Measurements from ENCODE around the gene AGTPBP1.

AGTPBP1 gene

DNA sequence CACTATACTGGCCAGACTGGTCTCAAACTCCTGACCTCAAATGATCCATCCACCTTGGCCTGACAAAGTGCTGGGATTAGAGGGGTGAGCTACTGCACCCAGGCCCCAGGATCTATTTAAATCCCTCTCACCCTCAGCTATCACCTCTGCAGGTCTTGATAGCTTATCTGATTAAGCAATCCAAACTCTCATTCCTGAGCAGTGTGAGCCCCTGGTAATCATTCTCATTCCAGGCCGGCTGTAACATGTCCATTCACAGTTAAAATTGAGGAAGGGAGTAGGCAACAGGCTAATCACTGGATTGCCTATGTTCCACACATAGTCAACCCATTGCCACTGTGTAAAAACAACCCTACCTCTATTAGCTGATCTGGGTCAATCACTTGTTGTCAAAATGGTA, 111.1 kb downstream of the AGTPBP1 start:
- H3K36me3 ChIP-seq (ENCODE audit: control insufficient read depth, insufficient read depth, low read length): peaks cover 16% of the 10 kb centered on the region
- H3K4me1 ChIP-seq (ENCODE audit: control insufficient read depth, insufficient read depth, low read length): no peaks in the 10 kb centered on the region
- H3K27me3 ChIP-seq (ENCODE audit: control insufficient read depth, insufficient read depth, low read length): no peaks in the 10 kb centered on the region

DNA sequence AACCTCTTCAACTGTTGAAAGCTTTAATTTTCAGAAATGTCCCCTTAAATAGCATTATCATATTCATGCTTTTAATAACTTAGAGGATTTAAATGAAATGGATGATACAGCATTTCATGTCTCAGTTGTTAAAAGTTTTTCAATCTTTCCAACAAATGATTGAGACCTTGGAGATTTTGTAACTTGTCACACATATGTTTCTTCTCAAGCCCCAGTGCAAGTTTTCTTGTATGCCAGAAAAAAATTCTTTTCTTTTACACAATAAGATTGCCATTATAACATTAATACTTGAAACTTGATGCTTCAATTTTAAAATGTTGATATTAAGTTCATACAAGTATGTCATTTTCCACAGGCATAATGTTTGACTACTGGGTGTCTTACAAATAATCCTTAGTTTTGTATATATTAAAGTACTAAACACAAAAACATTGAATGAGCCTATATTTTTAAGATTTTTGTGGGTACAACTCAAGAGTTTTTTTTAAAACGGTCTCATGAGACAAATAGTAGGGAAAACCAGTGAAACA, 124.5 kb downstream of the AGTPBP1 start:
- Histone ChIP-seq H3K27me3 (ENCODE audit: control insufficient read depth, insufficient read depth, low read length) (no peaks in the 10 kb centered on the region), H3K36me3 (ENCODE audit: control insufficient read depth, insufficient read depth, low read length) (no peaks in the 10 kb centered on the region), H3K9ac (ENCODE audit: low read length) (no peak overlapping the region), H3K4me3 (ENCODE audit: low read depth, low read length) (no peak overlapping the region), H3K9me3 (ENCODE audit: control insufficient read depth, insufficient read depth, low read depth, low read length) (no peaks in the 10 kb centered on the region), H3K27ac (ENCODE audit: low read depth, low read length) (no peak overlapping the region), H3K4me1 (ENCODE audit: control insufficient read depth, insufficient read depth, low read length) (no peaks in the 10 kb centered on the region)

More for the DNA sequence above, 111.1 kb downstream of the AGTPBP1 start:
- no peak overlapping the region for H3K9ac ChIP-seq (ENCODE audit: low read length)
- H3K9me3 ChIP-seq (ENCODE audit: control insufficient read depth, insufficient read depth, low read depth, low read length): no peaks in the 10 kb centered on the region
- no peak overlapping the region for H3K4me3 ChIP-seq (ENCODE audit: low read depth, low read length)
- no peak overlapping the region for H3K27ac ChIP-seq (ENCODE audit: low read depth, low read length)

DNA sequence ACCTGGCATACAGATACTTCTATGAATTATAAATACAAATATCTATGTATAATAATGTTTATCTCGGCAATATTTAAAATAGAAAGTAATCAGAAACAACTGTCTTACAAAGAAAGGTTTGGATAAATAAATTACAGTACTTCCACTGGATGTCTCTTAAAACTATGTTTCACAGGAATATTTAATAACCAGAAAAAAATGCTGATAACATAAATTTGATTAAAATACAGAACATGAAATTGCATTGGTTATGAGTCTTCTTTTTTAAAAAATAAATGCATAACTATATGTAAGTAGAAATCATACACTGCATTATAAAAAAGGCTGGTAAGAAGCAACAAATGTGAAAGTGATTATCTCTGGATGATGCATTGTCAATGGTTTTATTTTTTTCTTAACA, 126.0 kb downstream of the AGTPBP1 start:
- Histone ChIP-seq H3K27ac (ENCODE audit: low read depth, low read length) (no peak overlapping the region), H3K4me1 (ENCODE audit: control insufficient read depth, insufficient read depth, low read length) (no peaks in the 10 kb centered on the region), H3K4me3 (ENCODE audit: low read depth, low read length) (no peak overlapping the region), H3K36me3 (ENCODE audit: control insufficient read depth, insufficient read depth, low read length) (no peaks in the 10 kb centered on the region), H3K27me3 (ENCODE audit: control insufficient read depth, insufficient read depth, low read length) (no peaks in the 10 kb centered on the region), H3K9me3 (ENCODE audit: control insufficient read depth, insufficient read depth, low read depth, low read length) (no peaks in the 10 kb centered on the region), H3K9ac (ENCODE audit: low read length) (no peak overlapping the region)

DNA sequence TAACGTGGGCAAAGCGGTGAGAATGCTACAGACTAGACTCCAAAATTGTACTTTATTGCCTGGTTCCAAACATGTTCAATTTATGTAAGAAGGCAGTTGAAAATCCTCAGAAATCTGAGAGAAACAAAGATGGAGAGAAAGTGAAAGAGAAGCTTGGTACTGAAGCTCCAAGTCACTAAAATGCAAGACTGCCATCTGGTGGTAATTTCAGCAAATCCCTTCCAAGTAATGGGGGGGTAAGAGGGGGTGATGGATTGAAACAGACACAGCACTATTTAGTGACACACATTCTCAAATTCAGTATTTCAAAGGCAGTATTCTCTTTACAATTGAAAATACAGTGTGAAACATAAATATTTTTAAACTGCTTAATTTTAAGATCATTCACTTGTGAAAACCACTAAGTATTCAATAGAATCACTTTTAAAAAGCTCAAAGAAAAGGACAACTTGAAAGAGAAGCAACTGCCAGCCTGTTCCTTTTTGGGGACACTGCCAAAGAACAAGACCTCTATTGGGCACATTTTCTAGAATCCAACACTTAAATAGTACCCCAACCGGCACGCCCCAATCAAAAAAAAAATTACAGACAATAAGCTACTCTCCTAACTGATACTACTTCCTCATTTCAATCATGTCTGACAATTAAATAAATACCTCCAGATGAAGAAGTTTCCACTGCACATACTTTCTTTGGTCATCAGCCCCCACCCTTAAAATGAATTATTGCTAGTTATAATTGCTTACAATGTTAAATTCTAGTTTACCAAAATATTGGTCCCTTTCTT, 131.5 kb downstream of the AGTPBP1 start:
- no peaks in the 10 kb centered on the region for H3K9me3 ChIP-seq (ENCODE audit: control insufficient read depth, insufficient read depth, low read depth, low read length)
- no peaks in the 10 kb centered on the region for H3K4me1 ChIP-seq (ENCODE audit: control insufficient read depth, insufficient read depth, low read length)
- H3K27me3 ChIP-seq (ENCODE audit: control insufficient read depth, insufficient read depth, low read length): no peaks in the 10 kb centered on the region
- H3K4me3 ChIP-seq (ENCODE audit: low read depth, low read length): no peak overlapping the region
- H3K9ac ChIP-seq (ENCODE audit: low read length): no peak overlapping the region
- H3K27ac ChIP-seq (ENCODE audit: low read depth, low read length): no peak overlapping the region
- no peaks in the 10 kb centered on the region for H3K36me3 ChIP-seq (ENCODE audit: control insufficient read depth, insufficient read depth, low read length)

- no peak overlapping the region for H3K4me3 ChIP-seq (ENCODE audit: low read depth, low read length)
- no peak overlapping the region for H3K27ac ChIP-seq (ENCODE audit: low read depth, low read length)
- H3K4me1 ChIP-seq (ENCODE audit: control insufficient read depth, insufficient read depth, low read length): peaks cover 11% of the 10 kb centered on the region
- H3K9ac ChIP-seq (ENCODE audit: low read length): no peak overlapping the region
- H3K27me3 ChIP-seq (ENCODE audit: control insufficient read depth, insufficient read depth, low read length): no peaks in the 10 kb centered on the region
- no peaks in the 10 kb centered on the region for H3K36me3 ChIP-seq (ENCODE audit: control insufficient read depth, insufficient read depth, low read length)
- no peaks in the 10 kb centered on the region for H3K9me3 ChIP-seq (ENCODE audit: control insufficient read depth, insufficient read depth, low read depth, low read length)
Measured at GRCh38 chr9:85605905-85606304, 135.8 kb downstream of the AGTPBP1 start.

GRCh38 chr9:85603936-85604335, 137.8 kb downstream of the AGTPBP1 start:
- Histone ChIP-seq H3K9ac (ENCODE audit: low read length) (no peak overlapping the region), H3K9me3 (ENCODE audit: control insufficient read depth, insufficient read depth, low read depth, low read length) (no peaks in the 10 kb centered on the region), H3K36me3 (ENCODE audit: control insufficient read depth, insufficient read depth, low read length) (no peaks in the 10 kb centered on the region), H3K4me3 (ENCODE audit: low read depth, low read length) (no peak overlapping the region), H3K27me3 (ENCODE audit: control insufficient read depth, insufficient read depth, low read length) (no peaks in the 10 kb centered on the region), H3K4me1 (ENCODE audit: control insufficient read depth, insufficient read depth, low read length) (peaks cover 19% of the 10 kb centered on the region), H3K27ac (ENCODE audit: low read depth, low read length) (no peak overlapping the region)

- Histone ChIP-seq H3K27ac (ENCODE audit: low read depth, low read length) (no peak overlapping the region), H3K9ac (ENCODE audit: low read length) (no peak overlapping the region), H3K4me3 (ENCODE audit: low read depth, low read length) (no peak overlapping the region), H3K36me3 (ENCODE audit: control insufficient read depth, insufficient read depth, low read length) (no peaks in the 10 kb centered on the region), H3K27me3 (ENCODE audit: control insufficient read depth, insufficient read depth, low read length) (no peaks in the 10 kb centered on the region), H3K4me1 (ENCODE audit: control insufficient read depth, insufficient read depth, low read length) (peaks cover 19% of the 10 kb centered on the region), H3K9me3 (ENCODE audit: control insufficient read depth, insufficient read depth, low read depth, low read length) (no peaks in the 10 kb centered on the region)
Measured at GRCh38 chr9:85602742-85603141, 139.0 kb downstream of the AGTPBP1 start.

GRCh38 chr9:85600675-85601263, 141.0 kb downstream of the AGTPBP1 start:
- no peaks in the 10 kb centered on the region for H3K27me3 ChIP-seq (ENCODE audit: control insufficient read depth, insufficient read depth, low read length)
- H3K4me1 ChIP-seq (ENCODE audit: control insufficient read depth, insufficient read depth, low read length): peaks cover 19% of the 10 kb centered on the region
- H3K4me3 ChIP-seq (ENCODE audit: low read depth, low read length): no peak overlapping the region
- H3K9ac ChIP-seq (ENCODE audit: low read length): no peak overlapping the region
- no peaks in the 10 kb centered on the region for H3K9me3 ChIP-seq (ENCODE audit: control insufficient read depth, insufficient read depth, low read depth, low read length)
- no peaks in the 10 kb centered on the region; the same call in 1 of the 2 replicates for H3K36me3 ChIP-seq (ENCODE audit: control insufficient read depth, insufficient read depth, low read length)
- no peak overlapping the region for H3K27ac ChIP-seq (ENCODE audit: low read depth, low read length)

- no peaks in the 10 kb centered on the region for H3K9me3 ChIP-seq (ENCODE audit: control insufficient read depth, insufficient read depth, low read depth, low read length)
- H3K4me3 ChIP-seq (ENCODE audit: low read depth, low read length): no peak overlapping the region
- no peaks in the 10 kb centered on the region; the same call in 1 of the 2 replicates for H3K36me3 ChIP-seq (ENCODE audit: control insufficient read depth, insufficient read depth, low read length)
- no peaks in the 10 kb centered on the region for H3K27me3 ChIP-seq (ENCODE audit: control insufficient read depth, insufficient read depth, low read length)
- H3K9ac ChIP-seq (ENCODE audit: low read length): no peak overlapping the region
- no peak overlapping the region for H3K27ac ChIP-seq (ENCODE audit: low read depth, low read length)
- H3K4me1 ChIP-seq (ENCODE audit: control insufficient read depth, insufficient read depth, low read length): peaks cover 19% of the 10 kb centered on the region
Measured at GRCh38 chr9:85599540-85600105, 142.1 kb downstream of the AGTPBP1 start.

GRCh38 chr9:85594316-85594715, 147.4 kb downstream of the AGTPBP1 start:
- Histone ChIP-seq H3K36me3 (ENCODE audit: control insufficient read depth, insufficient read depth, low read length) (peaks cover 3% of the 10 kb centered on the region; the same call in 1 of the 2 replicates), H3K27me3 (ENCODE audit: control insufficient read depth, insufficient read depth, low read length) (no peaks in the 10 kb centered on the region), H3K4me3 (ENCODE audit: low read depth, low read length) (no peak overlapping the region), H3K9me3 (ENCODE audit: control insufficient read depth, insufficient read depth, low read depth, low read length) (no peaks in the 10 kb centered on the region), H3K9ac (ENCODE audit: low read length) (no peak overlapping the region), H3K4me1 (ENCODE audit: control insufficient read depth, insufficient read depth, low read length) (no peaks in the 10 kb centered on the region; the same call in 1 of the 2 replicates), H3K27ac (ENCODE audit: low read depth, low read length) (no peak overlapping the region)

GRCh38 chr9:85586684-85587083, 155.1 kb downstream of the AGTPBP1 start:
- Histone ChIP-seq H3K4me3 (ENCODE audit: low read depth, low read length) (no peak overlapping the region), H3K9me3 (ENCODE audit: control insufficient read depth, insufficient read depth, low read depth, low read length) (no peaks in the 10 kb centered on the region), H3K4me1 (ENCODE audit: control insufficient read depth, insufficient read depth, low read length) (no peaks in the 10 kb centered on the region), H3K27ac (ENCODE audit: low read depth, low read length) (no peak overlapping the region), H3K9ac (ENCODE audit: low read length) (no peak overlapping the region), H3K36me3 (ENCODE audit: control insufficient read depth, insufficient read depth, low read length) (peaks cover 5% of the 10 kb centered on the region), H3K27me3 (ENCODE audit: control insufficient read depth, insufficient read depth, low read length) (no peaks in the 10 kb centered on the region)

Measured in HUES6 (cell line).